ENCODE data around the gene ARHGAP21.

DNA sequence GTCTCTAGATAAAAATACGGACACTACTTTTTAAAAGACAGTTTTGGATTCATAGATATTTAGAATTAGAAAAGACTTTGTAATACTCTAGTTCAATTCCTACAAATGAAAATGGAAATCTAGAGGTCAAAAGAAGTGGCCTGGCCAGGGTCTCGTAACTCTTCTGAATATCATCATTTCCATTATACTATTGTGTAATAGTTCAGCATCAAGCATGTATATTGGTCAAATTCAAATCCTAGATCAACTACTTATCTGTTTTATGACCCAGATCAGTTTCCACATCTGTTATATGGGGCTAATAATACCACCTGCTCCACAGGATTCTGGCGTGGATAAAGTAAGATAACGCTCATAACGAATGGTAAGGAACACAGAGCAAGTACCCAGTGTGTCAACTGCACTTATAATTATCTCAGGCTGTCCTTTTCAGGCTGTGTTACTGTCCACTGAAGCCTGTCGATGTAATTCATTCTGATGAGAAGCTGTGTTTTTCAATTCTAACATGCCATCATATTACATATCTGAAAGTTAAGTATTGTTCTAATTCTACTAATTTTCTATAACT, 54.3 kb downstream of the ARHGAP21 start:
- TF ChIP-seq, protein P1, sequence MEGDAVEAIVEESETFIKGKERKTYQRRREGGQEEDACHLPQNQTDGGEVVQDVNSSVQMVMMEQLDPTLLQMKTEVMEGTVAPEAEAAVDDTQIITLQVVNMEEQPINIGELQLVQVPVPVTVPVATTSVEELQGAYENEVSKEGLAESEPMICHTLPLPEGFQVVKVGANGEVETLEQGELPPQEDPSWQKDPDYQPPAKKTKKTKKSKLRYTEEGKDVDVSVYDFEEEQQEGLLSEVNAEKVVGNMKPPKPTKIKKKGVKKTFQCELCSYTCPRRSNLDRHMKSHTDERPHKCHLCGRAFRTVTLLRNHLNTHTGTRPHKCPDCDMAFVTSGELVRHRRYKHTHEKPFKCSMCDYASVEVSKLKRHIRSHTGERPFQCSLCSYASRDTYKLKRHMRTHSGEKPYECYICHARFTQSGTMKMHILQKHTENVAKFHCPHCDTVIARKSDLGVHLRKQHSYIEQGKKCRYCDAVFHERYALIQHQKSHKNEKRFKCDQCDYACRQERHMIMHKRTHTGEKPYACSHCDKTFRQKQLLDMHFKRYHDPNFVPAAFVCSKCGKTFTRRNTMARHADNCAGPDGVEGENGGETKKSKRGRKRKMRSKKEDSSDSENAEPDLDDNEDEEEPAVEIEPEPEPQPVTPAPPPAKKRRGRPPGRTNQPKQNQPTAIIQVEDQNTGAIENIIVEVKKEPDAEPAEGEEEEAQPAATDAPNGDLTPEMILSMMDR (optimal IDR thresholded peaks at IDR 0.05 in 1 of 3, IDR thresholded peaks at IDR 0.05 in 1 of 3, conservative IDR thresholded peaks at IDR 0.05 in 1 of 3; ENCODE audit: extremely low read depth in 1 of 3, insufficient read depth in 2 of 3, low read length in 3 of 3): no peak
- no peak for TF ChIP-seq EZH2 (IDR thresholded peaks at IDR 0.05; ENCODE audit: low read length)
